ENCODE data around the gene BTBD8.

- no peak for TF ChIP-seq EZH2 (IDR thresholded peaks at IDR 0.05)
- TF ChIP-seq POLR2AphosphoS5 (IDR thresholded peaks at IDR 0.05; ENCODE audit: borderline replicate concordance, low read depth, low read length) = no peak
Measured at GRCh38 chr1:92105546-92106081, 25.5 kb downstream of the BTBD8 start.
